Stimulated activated CD4-positive, alpha-beta T cell treated with anti-CD3 and anti-CD28 coated beads, Interleukin-15, amount 100 ng/mL, for 48 hours (primary cell): ENCODE data around the gene GPSM3.
"Not testable (repeated sequence)": the region's sequence is repeated elsewhere in the genome, so short reads cannot be mapped to it uniquely, and the experiment has no call there.

ENCODE experiments used
- DNase-seq, 2 donors: peaks; one replicate each; pipeline ENCODE4 v3.0.0-alpha.2; 2020; ENCODE audit warnings: low read depth in 2 of 2

GPSM3 gene

GRCh38 chr6:32203426-32204267, 11.2 kb upstream of the GPSM3 start:
- DNase-seq, result no peak

DNA sequence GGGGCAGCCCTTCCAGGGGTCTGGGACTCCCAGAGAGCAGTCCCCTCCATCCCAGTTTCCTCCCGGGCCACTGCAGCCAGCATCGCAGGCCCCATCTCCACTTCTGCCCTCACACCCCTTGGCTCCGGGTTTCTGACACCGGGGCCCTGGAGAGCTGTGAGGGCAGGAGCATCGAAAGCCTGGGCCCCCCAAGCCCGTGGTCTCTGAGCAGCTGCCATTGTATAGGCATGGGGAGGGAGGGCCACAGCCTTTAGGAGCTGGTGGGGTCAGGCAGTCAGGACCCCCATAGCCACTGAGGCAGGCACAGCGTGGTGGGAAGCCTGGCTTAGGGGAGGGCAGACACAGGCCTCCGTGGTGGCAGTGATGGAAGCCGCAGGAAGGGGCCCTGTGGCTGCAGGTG, 9.7 kb upstream of the GPSM3 start:
- DNase-seq, result no peak

GRCh38 chr6:32200711-32201475, 8.4 kb upstream of the GPSM3 start:
- DNase-seq, result no peak

GRCh38 chr6:32198866-32199265, 6.4 kb upstream of the GPSM3 start:
- DNase-seq, result no peak

DNA sequence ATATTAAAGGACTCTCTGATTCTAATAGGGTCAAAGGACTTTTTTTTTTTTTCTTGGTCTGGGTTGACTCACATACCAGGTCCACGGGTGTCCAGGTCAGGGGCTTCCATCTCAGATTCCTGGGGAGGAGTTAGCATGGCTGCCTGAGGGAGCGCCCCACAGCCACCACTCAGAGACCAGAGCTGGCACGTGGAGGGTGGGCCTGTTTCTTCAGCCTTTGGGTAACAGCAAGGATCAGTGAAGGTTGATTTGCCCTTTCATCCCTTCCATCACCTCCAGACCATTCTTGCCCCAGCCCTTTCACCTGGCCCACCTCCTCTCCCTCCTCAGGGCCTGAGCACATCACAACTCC, 5.9 kb upstream of the GPSM3 start:
- DNase-seq, result no peak

- DNase-seq, result no peak
These were observed 4.5 kb upstream of the GPSM3 start for GRCh38 chr6:32196682-32197616.

GRCh38 chr6:32195902-32196681, 3.6 kb upstream of the GPSM3 start:
- DNase-seq, result peak in 1 of 2 donors; percentile 53

GRCh38 chr6:32195652-32195901, 3.1 kb upstream of the GPSM3 start:
- DNase-seq, result peak; percentile 100

- no peak for DNase-seq
These were observed 2.6 kb upstream of the GPSM3 start for GRCh38 chr6:32194825-32195651.

DNA sequence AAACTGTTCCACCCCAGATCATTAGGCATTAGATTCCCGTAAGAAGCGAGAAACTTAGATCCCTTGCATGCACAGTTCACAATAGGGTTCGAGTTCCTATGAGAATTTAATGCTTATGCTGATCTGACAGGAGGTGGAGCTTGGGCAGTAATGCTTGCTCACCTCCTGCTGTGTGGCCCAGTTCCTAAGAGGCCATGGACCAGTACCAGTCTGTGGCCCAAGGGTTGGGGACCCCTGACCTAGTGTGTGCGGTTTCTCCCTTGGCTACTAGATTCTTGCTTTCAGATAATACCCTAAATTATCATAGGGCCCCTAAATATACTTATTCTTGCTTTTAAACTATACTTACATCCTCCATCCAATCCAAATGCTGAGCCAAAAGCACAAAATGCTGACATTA, 1.9 kb upstream of the GPSM3 start:
- no peak for DNase-seq

DNA sequence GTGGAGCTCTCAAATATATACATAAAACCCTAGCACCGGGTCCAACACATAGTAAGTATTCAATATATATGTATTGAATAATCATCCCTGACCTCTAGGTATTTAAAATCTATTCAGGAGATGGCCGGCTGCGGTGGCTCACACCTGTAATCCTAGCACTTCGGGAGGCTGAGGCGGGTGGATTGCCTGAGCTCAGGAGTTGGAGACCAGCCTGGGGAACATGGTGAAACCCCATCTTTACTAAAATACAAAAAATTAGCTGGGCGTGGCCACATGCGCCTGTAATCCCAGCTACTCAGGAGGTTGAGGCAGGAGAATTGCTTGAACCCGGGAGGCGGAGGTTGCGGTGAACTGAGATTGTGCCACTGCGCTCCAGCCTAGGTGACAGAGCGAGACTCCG, 653 bp upstream of the GPSM3 start:
- DNase-seq, result not testable (repeated sequence)

GRCh38 chr6:32191696-32192607, 491 bp downstream of the GPSM3 start:
- no peak for DNase-seq

GRCh38 chr6:32190911-32191677, 1.3 kb downstream of the GPSM3 start:
- no peak for DNase-seq

GRCh38 chr6:32190054-32190851, 2.2 kb downstream of the GPSM3 start, which contains the start of gene PBX2:
TSS of gene PBX2 (minus strand) at chr6:32190202. CDS start at chr6:32189915, 287 bp downstream.
- peak; percentile 64 to 82 for DNase-seq

- DNase-seq, result no peak
These were observed 2.7 kb downstream of the GPSM3 start for GRCh38 chr6:32189742-32190053.

DNA sequence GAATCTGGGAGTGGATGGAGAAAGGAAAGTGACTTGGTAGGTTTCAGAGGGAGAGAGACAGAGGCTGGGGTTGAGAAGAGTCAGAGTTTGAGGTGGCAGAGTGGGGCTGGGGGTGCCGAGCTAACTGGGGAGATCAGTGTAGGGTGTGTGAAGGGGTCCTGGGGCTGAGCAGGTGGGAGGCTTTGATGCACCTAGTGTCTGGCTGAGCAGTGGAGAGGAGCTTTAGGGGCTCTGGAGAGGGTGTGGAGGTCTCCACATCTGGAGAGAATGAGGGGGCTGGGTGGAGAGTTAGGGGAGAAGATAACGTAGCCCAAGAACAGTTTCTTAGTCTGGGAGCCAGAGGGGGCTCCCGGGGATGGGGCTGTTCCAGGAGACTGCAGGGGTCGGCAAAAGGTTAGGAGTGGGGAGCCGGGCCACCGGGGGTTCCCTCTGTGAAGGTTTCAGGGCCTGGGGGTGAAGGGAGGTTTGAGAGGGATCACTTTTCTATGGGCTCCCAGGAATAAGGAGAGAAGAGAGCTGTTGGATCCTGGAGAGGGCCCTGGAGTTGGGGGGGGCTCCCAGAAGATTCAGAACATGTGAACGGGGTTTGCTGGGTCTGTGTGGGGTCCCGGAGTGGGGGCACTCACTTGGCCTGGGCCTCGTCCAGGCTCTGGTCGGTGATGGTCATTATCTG, 3.2 kb downstream of the GPSM3 start:
- no peak for DNase-seq

GRCh38 chr6:32188381-32189068, 3.9 kb downstream of the GPSM3 start:
- DNase-seq, result no peak
